Upper lobe of right lung (tissue), 1 donor: ENCODE data around the gene TMOD1. TPM values are rescaled to one million over a fixed set of nuclear protein-coding genes. Genes with fewer than 3 reads are reported as not detected.

Experiments used
- ATAC-seq: fragments of 200-7000 bp; cut with Tn5 transposase; one replicate; pipeline ENCODE4 v1.9.1; 2020; ENCODE audit warnings: mild to moderate bottlenecking, moderate library complexity
- DNase-seq: peaks from one replicate; pipeline ENCODE4 v3.0.0-alpha.2; 2020
- H3K27ac ChIP-seq: fragments of 200-600 bp; one replicate; pipeline ENCODE4 v1.8.0; 2022
- H3K27me3 ChIP-seq: fragments of 200-600 bp; one replicate; pipeline ENCODE4 v1.8.0; 2022; ENCODE audit warnings: mild to moderate bottlenecking
- H3K36me3 ChIP-seq: fragments of 200-600 bp; one replicate; pipeline ENCODE4 v1.8.0; 2022
- H3K4me1 ChIP-seq: fragments of 200-600 bp; one replicate; pipeline ENCODE4 v1.8.0; 2022
- H3K4me3 ChIP-seq: fragments of 200-600 bp; one replicate; pipeline ENCODE4 v1.8.0; 2022; ENCODE audit warnings: mild to moderate bottlenecking
- H3K9me3 ChIP-seq: fragments of 200-600 bp; one replicate; pipeline ENCODE4 v1.8.0; 2022
- CTCF ChIP-seq: fragments of 200-600 bp; IDR thresholded peaks from one replicate; pipeline ENCODE4 v1.8.0; 2022; ENCODE audit warnings: antibody characterized with exemption
- intact Hi-C: fragments of 100-400 bp; cut with DNase I; formaldehyde crosslinking; loops from one replicate; pipeline ENCODE4 v1.11.0; 2022
- total RNA-seq: library from RNA; stranded (reverse); fragmentation: NEBNext Ultra II Directional; extraction: Animal tissue kit (Norgen Biotek cat#: 25700); gene quantifications from one replicate; pipeline ENCODE4 v1.2.1, GENCODE V29; 2021
- donor health status: DM: no; HTN: yes; CAD: no; lungs with severe emphysema.

Gene TMOD1
- total RNA-seq, 1 donor from 2014 or later: 11.3 TPM

DNA sequence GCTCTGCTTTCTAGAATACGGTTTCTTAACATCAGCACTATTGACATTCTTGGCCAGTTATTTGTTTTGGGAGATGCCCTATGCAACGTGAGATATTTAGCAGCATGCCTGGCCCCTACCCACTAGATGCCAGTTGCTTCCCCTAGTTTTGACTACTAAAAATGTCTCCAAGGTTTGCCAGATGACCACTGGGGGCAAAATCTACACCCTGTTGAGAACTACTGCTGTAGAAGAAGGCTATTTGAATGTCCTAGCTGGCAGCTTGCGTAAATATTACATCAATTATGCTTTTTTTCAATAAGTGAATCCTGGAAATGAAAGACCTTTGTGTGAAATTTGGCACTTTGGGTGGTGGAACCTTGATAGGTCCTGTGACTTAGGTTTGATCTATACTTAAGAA, 137.2 kb downstream of the TMOD1 start:
- TF ChIP-seq CTCF: no peak
- no peak for ATAC-seq
- intact Hi-C loops: no loop called here

DNA sequence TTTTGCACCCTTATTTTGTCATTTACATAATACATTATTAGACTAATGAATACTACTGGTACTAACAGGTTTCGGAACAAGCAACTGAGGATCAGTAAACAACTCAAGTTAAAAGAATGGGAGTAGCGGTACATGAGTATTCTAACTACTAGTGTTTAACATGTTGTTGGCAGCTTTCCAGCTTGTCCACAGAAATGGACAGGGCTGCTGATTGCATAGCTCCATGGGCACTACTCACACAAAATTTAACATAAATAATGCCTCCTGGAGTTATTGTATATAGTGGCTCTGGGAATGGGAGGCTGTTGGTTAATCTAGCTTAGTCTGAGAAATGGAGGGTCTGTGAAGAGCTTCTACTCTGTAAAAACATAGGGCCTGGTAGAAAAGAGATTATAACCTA, 138.9 kb downstream of the TMOD1 start:
- Histone ChIP-seq H3K36me3 (peaks cover 44% of the 10 kb centered on the region), H3K9me3 (no peaks in the 10 kb centered on the region), H3K27ac (no peak overlapping the region), H3K27me3 (no peaks in the 10 kb centered on the region), H3K4me1 (peaks cover 21% of the 10 kb centered on the region), H3K4me3 (no peak overlapping the region)
- DNase-seq (no peak), ATAC-seq (no peak)
- TF ChIP-seq CTCF: no peak
- intact Hi-C loops: no loop called here

More for the DNA sequence above, 137.2 kb downstream of the TMOD1 start:
- Histone ChIP-seq H3K4me1 (peaks cover 30% of the 10 kb centered on the region), H3K9me3 (no peaks in the 10 kb centered on the region), H3K27ac (no peak overlapping the region), H3K27me3 (no peaks in the 10 kb centered on the region), H3K4me3 (no peak overlapping the region), H3K36me3 (peaks cover 28% of the 10 kb centered on the region)
- no peak for DNase-seq

GRCh38 chr9:97645720-97646119, 144.3 kb downstream of the TMOD1 start:
- no peak for TF ChIP-seq CTCF
- peaks cover 92% of the 10 kb centered on the region for H3K36me3 ChIP-seq
- DNase-seq (no peak), ATAC-seq (no peak)
- H3K9me3 ChIP-seq: no peaks in the 10 kb centered on the region
- no peaks in the 10 kb centered on the region for H3K27me3 ChIP-seq
- intact Hi-C loops: no loop called here
- no peak overlapping the region for H3K4me3 ChIP-seq
- H3K27ac ChIP-seq: no peak overlapping the region
- no peaks in the 10 kb centered on the region for H3K4me1 ChIP-seq

- peaks cover 4% of the 10 kb centered on the region for H3K4me1 ChIP-seq
- H3K36me3 ChIP-seq: peaks cover 94% of the 10 kb centered on the region
- no peak for DNase-seq
- no peaks in the 10 kb centered on the region for H3K9me3 ChIP-seq
- no peak for TF ChIP-seq CTCF
- no peak overlapping the region for H3K27ac ChIP-seq
- no peak for ATAC-seq
- H3K4me3 ChIP-seq: no peak overlapping the region
- H3K27me3 ChIP-seq: no peaks in the 10 kb centered on the region
- intact Hi-C loops: no loop called here
Observed at GRCh38 chr9:97647996-97648395, 146.5 kb downstream of the TMOD1 start.

Other genes starting within 250 kb of the TMOD1 start
- 4.0 TPM for gene CCDC180, start 194.0 kb upstream of the TMOD1 start, total RNA-seq
- gene TDRD7, start 89.6 kb upstream of the TMOD1 start, total RNA-seq: 18.2 TPM
- gene TSTD2, start 131.7 kb downstream of the TMOD1 start, total RNA-seq: 20.0 TPM
- 25.4 TPM for gene NCBP1, start 132.2 kb downstream of the TMOD1 start, total RNA-seq
- 11.2 TPM for gene XPA, start 195.7 kb downstream of the TMOD1 start, total RNA-seq